ENCODE measurements around the gene COL4A5. TPM values are rescaled to one million over a fixed set of nuclear protein-coding genes. Genes with fewer than 3 reads are reported as not detected.

The COL4A5 gene
- total RNA-seq, 1 experiment from 2014 or later: 0.60 TPM

DNA sequence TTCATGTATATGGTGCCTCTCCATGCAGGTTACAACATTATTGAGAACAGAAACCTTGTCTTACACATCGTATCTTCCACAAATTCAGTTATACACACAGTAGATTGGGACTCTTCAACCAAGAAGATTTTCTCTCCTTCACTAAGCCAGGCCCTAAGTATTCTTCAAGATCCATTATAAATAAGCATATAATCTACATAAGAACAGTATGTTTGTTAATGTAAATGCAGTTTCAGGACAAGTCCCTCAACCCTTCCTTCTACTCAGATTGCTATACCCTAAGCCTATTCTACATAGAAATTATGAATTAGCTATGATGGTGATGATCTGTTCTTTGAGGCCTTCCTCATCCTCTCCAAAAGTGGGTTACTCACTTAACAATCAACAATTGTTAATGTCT, 42.7 kb upstream of the COL4A5 start:
- BruUV-seq (replicated peaks): no TSS peak
- intact Hi-C loops (cut with micrococcal nuclease; ENCODE audit: unreplicated experiment): no loop called here
- H3K9me3 ChIP-seq (ENCODE audit: low read depth, low read length, poor library complexity, severe bottlenecking): no peaks in the 10 kb centered on the region
- POLR2A ChIA-PET (ENCODE audit: low non-redundant PET): no interaction called here
- H3K36me3 ChIP-seq (ENCODE audit: insufficient read depth, low read length, poor library complexity, severe bottlenecking): no peaks in the 10 kb centered on the region
- peaks cover 23% of the 10 kb centered on the region for H3K27me3 ChIP-seq (replicated peaks; ENCODE audit: insufficient read depth, low read depth, low read length, poor library complexity)
- no peak for TF ChIP-seq EZH2 (IDR thresholded peaks at IDR 0.05; ENCODE audit: borderline replicate concordance, low read depth, low read length, poor library complexity, severe bottlenecking)
- TF ChIP-seq, protein P1, sequence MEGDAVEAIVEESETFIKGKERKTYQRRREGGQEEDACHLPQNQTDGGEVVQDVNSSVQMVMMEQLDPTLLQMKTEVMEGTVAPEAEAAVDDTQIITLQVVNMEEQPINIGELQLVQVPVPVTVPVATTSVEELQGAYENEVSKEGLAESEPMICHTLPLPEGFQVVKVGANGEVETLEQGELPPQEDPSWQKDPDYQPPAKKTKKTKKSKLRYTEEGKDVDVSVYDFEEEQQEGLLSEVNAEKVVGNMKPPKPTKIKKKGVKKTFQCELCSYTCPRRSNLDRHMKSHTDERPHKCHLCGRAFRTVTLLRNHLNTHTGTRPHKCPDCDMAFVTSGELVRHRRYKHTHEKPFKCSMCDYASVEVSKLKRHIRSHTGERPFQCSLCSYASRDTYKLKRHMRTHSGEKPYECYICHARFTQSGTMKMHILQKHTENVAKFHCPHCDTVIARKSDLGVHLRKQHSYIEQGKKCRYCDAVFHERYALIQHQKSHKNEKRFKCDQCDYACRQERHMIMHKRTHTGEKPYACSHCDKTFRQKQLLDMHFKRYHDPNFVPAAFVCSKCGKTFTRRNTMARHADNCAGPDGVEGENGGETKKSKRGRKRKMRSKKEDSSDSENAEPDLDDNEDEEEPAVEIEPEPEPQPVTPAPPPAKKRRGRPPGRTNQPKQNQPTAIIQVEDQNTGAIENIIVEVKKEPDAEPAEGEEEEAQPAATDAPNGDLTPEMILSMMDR (conservative IDR thresholded peaks at IDR 0.05; ENCODE audit: low read depth, low read length): no peak
- no peaks in the 10 kb centered on the region for H3K4me1 ChIP-seq (ENCODE audit: insufficient read depth, low read length, poor library complexity, severe bottlenecking)
- CTCF ChIA-PET: no interaction called here
- no peak overlapping the region for H3K27ac ChIP-seq (ENCODE audit: low read depth, low read length, poor library complexity, severe bottlenecking)
- no peak overlapping the region for H3K4me3 ChIP-seq (ENCODE audit: low read depth, low read length, poor library complexity, severe bottlenecking)
- DNase-seq (ENCODE audit: low spot score): no peak

- intact Hi-C loops (cut with micrococcal nuclease; ENCODE audit: unreplicated experiment): no loop called here
- DNase-seq (ENCODE audit: low spot score): no peak
- H3K9me3 ChIP-seq (ENCODE audit: low read depth, low read length, poor library complexity, severe bottlenecking): no peaks in the 10 kb centered on the region
- H3K27ac ChIP-seq (ENCODE audit: low read depth, low read length, poor library complexity, severe bottlenecking): no peak overlapping the region
- no TSS peak for BruUV-seq (replicated peaks)
- no peak overlapping the region for H3K4me3 ChIP-seq (ENCODE audit: low read depth, low read length, poor library complexity, severe bottlenecking)
- H3K4me1 ChIP-seq (ENCODE audit: insufficient read depth, low read length, poor library complexity, severe bottlenecking): no peaks in the 10 kb centered on the region
- H3K27me3 ChIP-seq (replicated peaks; ENCODE audit: insufficient read depth, low read depth, low read length, poor library complexity): peaks cover 31% of the 10 kb centered on the region
- no peak for TF ChIP-seq EZH2 (IDR thresholded peaks at IDR 0.05; ENCODE audit: borderline replicate concordance, low read depth, low read length, poor library complexity, severe bottlenecking)
- TF ChIP-seq, protein P1 (conservative IDR thresholded peaks at IDR 0.05; ENCODE audit: low read depth, low read length): no peak
- ChIA-PET CTCF (no interaction called here), POLR2A (ENCODE audit: low non-redundant PET) (no interaction called here)
- H3K36me3 ChIP-seq (ENCODE audit: insufficient read depth, low read length, poor library complexity, severe bottlenecking): no peaks in the 10 kb centered on the region
Observed at GRCh38 chrX:108397627-108398391, 41.8 kb upstream of the COL4A5 start.

GRCh38 chrX:108399418-108400165, 40.0 kb upstream of the COL4A5 start:
- Histone ChIP-seq H3K9me3 (ENCODE audit: low read depth, low read length, poor library complexity, severe bottlenecking) (no peaks in the 10 kb centered on the region), H3K4me1 (ENCODE audit: insufficient read depth, low read length, poor library complexity, severe bottlenecking) (no peaks in the 10 kb centered on the region), H3K36me3 (ENCODE audit: insufficient read depth, low read length, poor library complexity, severe bottlenecking) (no peaks in the 10 kb centered on the region), H3K4me3 (ENCODE audit: low read depth, low read length, poor library complexity, severe bottlenecking) (no peak overlapping the region), H3K27me3 (replicated peaks; ENCODE audit: insufficient read depth, low read depth, low read length, poor library complexity) (peaks cover 34% of the 10 kb centered on the region), H3K27ac (ENCODE audit: low read depth, low read length, poor library complexity, severe bottlenecking) (no peak overlapping the region)
- DNase-seq (ENCODE audit: low spot score): no peak
- CTCF ChIA-PET: interaction anchor here (0.5 kb wide), 1 partner anchor 1049 kb away, joined by 5 read pairs; no protein-coding TSS in a partner anchor
- intact Hi-C loops (cut with micrococcal nuclease; ENCODE audit: unreplicated experiment): no loop called here
- no TSS peak for BruUV-seq (replicated peaks)
- POLR2A ChIA-PET (ENCODE audit: low non-redundant PET): no interaction called here
- TF ChIP-seq EZH2 (IDR thresholded peaks at IDR 0.05; ENCODE audit: borderline replicate concordance, low read depth, low read length, poor library complexity, severe bottlenecking): no peak
- TF ChIP-seq, protein P1 (conservative IDR thresholded peaks at IDR 0.05; ENCODE audit: low read depth, low read length): no peak
